Measurements from ENCODE around the gene KCNK15. TPM values are rescaled to one million over a fixed set of nuclear protein-coding genes. Genes with fewer than 3 reads are reported as not detected.

KCNK15 gene
- total and polyA plus RNA-seq, 9 of the 15 experiments (the other 6 are each of a cell fraction or from before 2014, with no cell fraction given): 0.03 to 0.30 (median 0.17) TPM; not detected in 5

DNA sequence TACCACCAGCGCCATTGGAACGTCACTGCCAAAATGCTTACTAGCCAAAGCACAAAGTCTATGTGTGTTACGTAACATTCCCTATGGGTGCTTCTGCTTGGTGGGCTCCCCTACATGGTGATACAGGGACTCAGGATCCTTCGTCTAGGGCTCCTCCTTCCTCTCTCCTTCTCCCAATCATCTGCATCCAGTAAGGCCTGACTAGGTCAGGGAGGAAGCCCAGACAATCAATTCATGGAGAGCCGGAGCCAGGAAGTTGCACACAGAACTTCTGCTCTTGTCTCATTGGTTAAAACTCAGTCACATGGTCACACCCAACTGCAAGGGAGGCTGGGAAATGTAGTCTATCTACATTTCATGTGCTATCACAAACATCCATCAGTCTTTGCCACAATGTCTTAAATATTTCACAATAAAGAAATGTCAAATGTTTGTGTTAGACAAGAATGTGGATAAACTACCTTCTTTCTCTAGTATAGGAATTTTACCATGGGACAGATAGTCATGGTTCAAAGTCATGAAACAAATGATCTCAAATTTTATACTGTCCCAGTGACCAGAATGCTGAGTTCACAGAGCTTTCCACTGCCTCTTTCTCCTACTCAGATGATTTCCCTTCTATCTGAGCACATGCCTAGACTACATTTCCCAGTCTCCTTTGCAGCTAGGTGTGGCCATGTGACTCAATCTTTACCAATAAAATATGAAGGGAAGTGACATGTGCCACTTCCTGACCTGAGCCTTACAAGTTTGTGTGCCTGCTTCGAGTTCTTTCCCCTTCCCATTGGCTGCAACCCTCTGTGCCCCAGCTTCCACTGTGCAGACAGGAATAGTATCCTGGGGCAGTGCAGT is 9.3 kb upstream of the KCNK15 start (continued):
- TF ChIP-seq FOXJ2 (tag; IDR thresholded peaks at IDR 0.05) (no peak), CTCFL (IDR thresholded peaks at IDR 0.05; ENCODE audit: borderline replicate concordance, insufficient read depth, low read depth, low read length, poor library complexity, severe bottlenecking) (no peak), HMG20B (CRISPR knock-in tag; IDR thresholded peaks at IDR 0.05) (no peak), NR2C2 (CRISPR knock-in tag; IDR thresholded peaks at IDR 0.05) (no peak), NR2C2 (tag; IDR thresholded peaks at IDR 0.05) (peak; percentile 62), ARNT (IDR thresholded peaks at IDR 0.05) (no peak), ZNF584 (CRISPR knock-in tag; IDR thresholded peaks at IDR 0.05; ENCODE audit: low read depth) (no peak), CCAR2 (IDR thresholded peaks at IDR 0.05; ENCODE audit: low read depth, low read length) (no peak)

DNA sequence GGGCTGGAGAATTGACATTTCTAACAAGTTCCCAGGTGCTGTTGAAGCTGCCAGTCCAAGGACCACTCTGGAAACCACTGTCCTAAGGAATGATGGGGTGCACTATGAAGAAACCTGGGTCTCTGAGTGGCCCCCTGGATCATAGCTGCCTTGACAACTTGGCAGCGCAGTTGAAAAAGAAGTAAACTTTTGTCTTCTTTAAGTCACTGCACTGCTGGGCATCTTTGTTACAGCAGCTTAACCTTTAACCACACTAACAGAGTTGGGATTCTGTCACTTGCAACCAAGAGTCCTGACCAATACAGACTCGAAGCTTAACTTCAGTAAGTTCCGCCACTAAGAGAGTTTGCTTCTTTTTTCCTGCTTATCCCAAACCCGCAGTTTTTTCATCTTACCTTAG is 8.5 kb upstream of the KCNK15 start:
- Histone ChIP-seq H3K4me1 (replicated peaks in 1 of 2; ENCODE audit: control insufficient read depth in 2 of 2, insufficient read depth in 2 of 2, low read length in 2 of 2) (no peaks in the 10 kb centered on the region; a peak in 1 of 5 replicates), H3K27me3 (ENCODE audit: control insufficient read depth in 2 of 2, insufficient read depth in 2 of 2, low read length in 2 of 2) (no peaks in the 10 kb centered on the region; a peak in 2 of 5 replicates), H4K20me1 (replicated peaks; ENCODE audit: control insufficient read depth, insufficient read depth, low read length) (no peaks in the 10 kb centered on the region), H3K4me2 (ENCODE audit: insufficient read depth, low read length) (no peak overlapping the region), H3K4me3 (no peak overlapping the region), H3K9ac (ENCODE audit: insufficient read depth in 1 of 2, low read depth in 2 of 2, low read length in 2 of 2) (no peak overlapping the region), H3K79me2 (ENCODE audit: control insufficient read depth, insufficient read depth, low read length) (no peaks in the 10 kb centered on the region), H3K36me3 (ENCODE audit: control insufficient read depth, insufficient read depth, low read length) (no peaks in the 10 kb centered on the region), H2AFZ (ENCODE audit: low read depth, low read length) (no peak overlapping the region), H3K9me1 (ENCODE audit: control insufficient read depth, insufficient read depth, low read length) (no peaks in the 10 kb centered on the region), H3K27ac (ENCODE audit: extremely low read depth, low read depth, low read length) (no peak overlapping the region), H3K9me3 (replicated peaks; ENCODE audit: control insufficient read depth, insufficient read depth, low read depth, low read length) (no peaks in the 10 kb centered on the region; the same call in 1 of the 2 replicates)
- TF ChIP-seq GATAD2A (IDR thresholded peaks at IDR 0.05) (no peak), ZNF12 (CRISPR knock-in tag; IDR thresholded peaks at IDR 0.05) (peak; percentile 86)
- FAIRE-seq (no peak), DNase-seq (ENCODE audit: extremely low read depth in 1 of 4, low spot score in 3 of 4) (no peak), ATAC-seq (no peak)
- in situ Hi-C loops (cut with MboI) (no loop called here), intact Hi-C loops (cut with micrococcal nuclease) (no loop called here)
- no TSS peak for BruUV-seq (replicated peaks)
- ChIA-PET POLR2A (interaction anchor here (1.3 kb wide), 1 partner anchor 12 kb away, joined by 4 read pairs; no protein-coding TSS in a partner anchor), CTCF (ENCODE audit: low intra/inter-chr PET ratio) (no interaction called here)
- WGBS (ENCODE audit: insufficient coverage, low coverage, missing lambda C conversion rate): 52% methylated on average over 4 of the region's 4 CpGs
